ENCODE measurements around the gene CBX2. TPM values are rescaled to one million over a fixed set of nuclear protein-coding genes. Genes with fewer than 3 reads are reported as not detected.

Gene CBX2
- 5.7 TPM for total RNA-seq

- H3K27me3 ChIP-seq (ENCODE audit: control insufficient read depth in 3 of 3, insufficient read depth in 3 of 3, low read length in 3 of 3), result peaks cover 71 to 82% (median 81%) of the 10 kb centered on the region in 3 donors
- H3K4me1 ChIP-seq (ENCODE audit: control insufficient read depth in 3 of 3, insufficient read depth in 3 of 3, low read length in 3 of 3), result peaks cover 4 to 9% (median 8%) of the 10 kb centered on the region in 3 donors
- no peaks in the 10 kb centered on the region for H3K36me3 ChIP-seq (ENCODE audit: control insufficient read depth in 3 of 3, insufficient read depth in 3 of 3, low read length in 3 of 3)
- no peak within 1 kb of the TSS for H3K9ac ChIP-seq (ENCODE audit: low read depth in 1 of 3, low read length in 3 of 3)
- H3K9me3 ChIP-seq (ENCODE audit: control insufficient read depth in 3 of 3, low read length in 3 of 3), result no peaks in the 10 kb centered on the region
- H3K27ac ChIP-seq (ENCODE audit: low read depth, low read length), result peak within 1 kb of the TSS; percentile 25
- peak within 1 kb of the TSS; percentile 24 to 67 (median 52) for H3K4me3 ChIP-seq (ENCODE audit: low read length in 3 of 3)
Observed at GRCh38 chr17:79777894-79778503, at the start of gene CBX2. Gene CBX2 (plus strand): TSS chr17:79778148. CDS start chr17:79778236, 88 bp downstream.

DNA sequence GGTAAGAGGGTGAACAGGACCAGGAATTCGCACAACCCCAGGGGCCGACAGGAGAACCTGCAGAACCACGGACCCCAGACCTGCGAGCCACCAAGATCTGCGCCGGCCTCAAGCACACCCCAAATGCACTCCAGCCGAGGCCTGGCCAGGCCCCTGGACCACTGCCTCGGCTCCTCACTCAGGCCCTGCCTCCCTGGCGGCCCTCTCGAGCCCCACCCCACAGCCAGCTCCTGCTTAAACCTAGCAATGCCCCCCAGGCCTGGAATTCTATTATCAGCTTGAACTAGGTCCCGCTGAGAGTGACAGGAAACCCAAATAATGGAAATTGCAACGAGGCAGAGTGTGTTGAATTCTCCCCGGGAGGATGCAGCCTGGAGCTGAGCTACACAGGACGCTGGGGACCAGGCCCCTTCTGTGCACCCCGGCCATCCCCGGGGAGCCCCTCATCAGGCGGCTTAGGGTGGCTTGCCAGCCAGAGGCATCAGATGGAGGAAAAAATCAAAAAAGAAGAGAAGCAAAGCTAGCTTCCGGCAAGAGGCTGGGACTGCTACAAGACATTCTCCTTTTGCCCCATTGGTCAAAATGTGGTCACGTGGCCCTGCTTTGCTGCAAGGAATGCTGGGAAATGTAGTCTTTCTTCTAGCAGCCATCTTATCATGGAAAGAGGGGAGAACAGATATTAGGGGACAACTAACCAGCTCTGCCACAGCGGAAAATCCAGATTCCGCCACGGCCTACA lies 49.6 kb upstream of the CBX2 start:
- peaks cover 6 to 12% (median 10%) of the 10 kb centered on the region in 3 donors for H3K4me1 ChIP-seq (ENCODE audit: control insufficient read depth in 3 of 3, insufficient read depth in 3 of 3, low read length in 3 of 3)
- H3K9me3 ChIP-seq (ENCODE audit: control insufficient read depth in 3 of 3, low read length in 3 of 3), result no peaks in the 10 kb centered on the region
- peak overlapping the region; percentile 70 to 71 (median 71) for H3K4me3 ChIP-seq (ENCODE audit: low read length in 3 of 3)
- no peak overlapping the region for H3K27ac ChIP-seq (ENCODE audit: low read depth, low read length)
- no peaks in the 10 kb centered on the region for H3K27me3 ChIP-seq (ENCODE audit: control insufficient read depth in 3 of 3, insufficient read depth in 3 of 3, low read length in 3 of 3)
- H3K36me3 ChIP-seq (ENCODE audit: control insufficient read depth in 3 of 3, insufficient read depth in 3 of 3, low read length in 3 of 3), result no peaks in the 10 kb centered on the region
- H3K9ac ChIP-seq (ENCODE audit: low read depth in 1 of 3, low read length in 3 of 3), result peak overlapping the region in 2 of 3 donors; percentile 14 to 33

DNA sequence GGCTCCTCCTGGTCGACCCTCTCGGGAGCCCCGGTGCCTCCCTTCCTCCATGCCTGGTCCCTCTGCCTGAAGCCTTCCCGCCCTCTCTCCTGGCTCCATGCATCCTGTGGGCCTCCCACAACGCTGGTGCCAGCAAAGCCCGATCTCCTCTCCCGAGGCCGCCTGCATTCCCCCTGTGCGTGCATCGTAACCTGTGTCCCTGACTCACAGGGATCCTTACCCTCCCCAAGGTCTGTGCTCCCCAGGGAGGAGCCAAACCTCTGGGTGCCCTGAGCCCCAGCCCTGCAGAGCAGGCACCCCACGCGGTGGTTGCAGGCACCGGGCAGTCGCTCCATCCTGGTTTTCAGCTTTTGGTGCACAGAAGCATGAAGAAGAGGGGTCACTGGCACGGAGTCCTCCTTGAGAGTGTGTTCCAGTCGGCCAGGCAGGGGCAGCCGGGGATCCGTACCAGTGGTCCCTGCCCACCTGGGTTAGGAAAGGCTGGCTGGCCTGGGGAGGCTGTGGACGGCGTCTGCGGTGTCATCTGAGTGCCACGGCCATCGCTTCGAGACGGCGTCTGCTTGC lies 49.0 kb upstream of the CBX2 start:
- Histone ChIP-seq H3K9ac (ENCODE audit: low read depth in 1 of 3, low read length in 3 of 3) (peak overlapping the region in 1 of 3 donors; percentile 33), H3K27me3 (ENCODE audit: control insufficient read depth in 3 of 3, insufficient read depth in 3 of 3, low read length in 3 of 3) (no peaks in the 10 kb centered on the region), H3K27ac (ENCODE audit: low read depth, low read length) (no peak overlapping the region), H3K36me3 (ENCODE audit: control insufficient read depth in 3 of 3, insufficient read depth in 3 of 3, low read length in 3 of 3) (no peaks in the 10 kb centered on the region), H3K4me1 (ENCODE audit: control insufficient read depth in 3 of 3, insufficient read depth in 3 of 3, low read length in 3 of 3) (peaks cover 6 to 14% (median 10%) of the 10 kb centered on the region in 3 donors), H3K9me3 (ENCODE audit: control insufficient read depth in 3 of 3, low read length in 3 of 3) (no peaks in the 10 kb centered on the region), H3K4me3 (ENCODE audit: low read length in 3 of 3) (peak overlapping the region; percentile 70 to 71 (median 71))

- Histone ChIP-seq H3K27ac (ENCODE audit: low read depth, low read length) (no peak overlapping the region), H3K9ac (ENCODE audit: low read depth in 1 of 3, low read length in 3 of 3) (no peak overlapping the region), H3K4me1 (ENCODE audit: control insufficient read depth in 3 of 3, insufficient read depth in 3 of 3, low read length in 3 of 3) (peaks cover 6 to 14% (median 10%) of the 10 kb centered on the region in 3 donors), H3K9me3 (ENCODE audit: control insufficient read depth in 3 of 3, low read length in 3 of 3) (no peaks in the 10 kb centered on the region), H3K4me3 (ENCODE audit: low read length in 3 of 3) (no peak overlapping the region), H3K27me3 (ENCODE audit: control insufficient read depth in 3 of 3, insufficient read depth in 3 of 3, low read length in 3 of 3) (no peaks in the 10 kb centered on the region), H3K36me3 (ENCODE audit: control insufficient read depth in 3 of 3, insufficient read depth in 3 of 3, low read length in 3 of 3) (no peaks in the 10 kb centered on the region)
Observed at GRCh38 chr17:79729761-79730160, 48.2 kb upstream of the CBX2 start.

GRCh38 chr17:79730437-79730768 lies 47.5 kb upstream of the CBX2 start:
- peaks cover 6 to 14% (median 10%) of the 10 kb centered on the region in 3 donors for H3K4me1 ChIP-seq (ENCODE audit: control insufficient read depth in 3 of 3, insufficient read depth in 3 of 3, low read length in 3 of 3)
- no peak overlapping the region for H3K27ac ChIP-seq (ENCODE audit: low read depth, low read length)
- H3K4me3 ChIP-seq (ENCODE audit: low read length in 3 of 3), result no peak overlapping the region
- H3K36me3 ChIP-seq (ENCODE audit: control insufficient read depth in 3 of 3, insufficient read depth in 3 of 3, low read length in 3 of 3), result no peaks in the 10 kb centered on the region
- peaks cover 0 to 2% (median 0%) of the 10 kb centered on the region in 3 donors for H3K27me3 ChIP-seq (ENCODE audit: control insufficient read depth in 3 of 3, insufficient read depth in 3 of 3, low read length in 3 of 3)
- no peaks in the 10 kb centered on the region for H3K9me3 ChIP-seq (ENCODE audit: control insufficient read depth in 3 of 3, low read length in 3 of 3)
- no peak overlapping the region for H3K9ac ChIP-seq (ENCODE audit: low read depth in 1 of 3, low read length in 3 of 3)

- Histone ChIP-seq H3K9ac (ENCODE audit: low read depth in 1 of 3, low read length in 3 of 3) (no peak within 1 kb of the TSS), H3K4me3 (ENCODE audit: low read length in 3 of 3) (no peak within 1 kb of the TSS), H3K27ac (ENCODE audit: low read depth, low read length) (no peak within 1 kb of the TSS), H3K36me3 (ENCODE audit: control insufficient read depth in 3 of 3, insufficient read depth in 3 of 3, low read length in 3 of 3) (no peaks in the 10 kb centered on the region), H3K9me3 (ENCODE audit: control insufficient read depth in 3 of 3, low read length in 3 of 3) (no peaks in the 10 kb centered on the region), H3K27me3 (ENCODE audit: control insufficient read depth in 3 of 3, insufficient read depth in 3 of 3, low read length in 3 of 3) (peaks cover 0 to 2% (median 0%) of the 10 kb centered on the region in 3 donors), H3K4me1 (ENCODE audit: control insufficient read depth in 3 of 3, insufficient read depth in 3 of 3, low read length in 3 of 3) (peaks cover 6 to 14% (median 10%) of the 10 kb centered on the region in 3 donors)
Observed at GRCh38 chr17:79730769-79731483, 47.0 kb upstream of the CBX2 start, which contains the start of gene ENPP7. Gene ENPP7 (plus strand): TSS chr17:79730943. CDS start chr17:79731140, 197 bp downstream.

- no peak overlapping the region for H3K9ac ChIP-seq (ENCODE audit: low read depth in 1 of 3, low read length in 3 of 3)
- no peaks in the 10 kb centered on the region for H3K36me3 ChIP-seq (ENCODE audit: control insufficient read depth in 3 of 3, insufficient read depth in 3 of 3, low read length in 3 of 3)
- H3K4me1 ChIP-seq (ENCODE audit: control insufficient read depth in 3 of 3, insufficient read depth in 3 of 3, low read length in 3 of 3), result peaks cover 6 to 14% (median 10%) of the 10 kb centered on the region in 3 donors
- no peak overlapping the region for H3K27ac ChIP-seq (ENCODE audit: low read depth, low read length)
- H3K4me3 ChIP-seq (ENCODE audit: low read length in 3 of 3), result no peak overlapping the region
- no peaks in the 10 kb centered on the region for H3K9me3 ChIP-seq (ENCODE audit: control insufficient read depth in 3 of 3, low read length in 3 of 3)
- peaks cover 5 to 12% (median 7%) of the 10 kb centered on the region in 3 donors for H3K27me3 ChIP-seq (ENCODE audit: control insufficient read depth in 3 of 3, insufficient read depth in 3 of 3, low read length in 3 of 3)
Observed at GRCh38 chr17:79732254-79732653, 45.7 kb upstream of the CBX2 start.

DNA sequence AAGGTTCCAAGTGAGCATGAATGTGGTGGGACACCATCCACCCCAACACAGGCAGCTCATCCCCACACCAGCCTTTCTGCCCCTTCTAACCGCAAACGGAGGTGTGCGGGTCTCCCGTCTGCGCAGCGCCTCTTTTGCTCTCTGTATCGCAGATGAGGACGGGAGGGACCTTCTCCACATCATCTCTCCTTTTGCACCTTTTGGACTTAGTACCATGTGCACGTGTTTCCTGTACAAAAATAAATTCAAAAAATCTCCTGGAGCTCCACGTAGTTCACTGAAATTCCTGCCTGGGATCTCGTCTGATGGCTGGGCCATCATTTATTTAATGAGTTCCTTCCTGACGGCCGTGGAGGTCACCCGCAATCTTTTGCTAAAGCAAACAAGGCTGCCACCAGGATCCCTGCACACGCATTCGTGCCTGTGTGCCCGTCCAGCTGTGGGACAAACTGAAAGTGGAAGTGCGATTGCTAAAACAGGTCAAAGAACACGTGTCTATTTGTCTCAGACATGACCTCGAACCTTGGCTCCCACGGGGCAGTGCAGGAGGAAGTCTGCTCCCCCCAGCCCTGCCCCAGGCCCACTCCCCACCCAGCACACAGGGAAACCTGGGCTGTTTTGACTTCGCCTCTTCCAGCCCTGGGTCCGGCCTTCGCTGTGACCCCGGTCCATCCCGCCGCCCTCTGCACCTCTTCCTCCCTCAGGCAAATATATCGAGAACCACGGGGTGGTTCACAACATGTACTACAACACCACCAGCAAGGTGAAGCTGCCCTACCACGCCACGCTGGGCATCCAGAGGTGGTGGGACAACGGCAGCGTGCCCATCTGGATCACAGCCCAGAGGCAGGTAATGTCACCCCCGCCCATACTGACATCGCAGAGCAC lies 44.9 kb upstream of the CBX2 start:
- peak overlapping the region; percentile 21 to 58 (median 52) for H3K4me3 ChIP-seq (ENCODE audit: low read length in 3 of 3)
- H3K9me3 ChIP-seq (ENCODE audit: control insufficient read depth in 3 of 3, low read length in 3 of 3), result no peaks in the 10 kb centered on the region
- H3K36me3 ChIP-seq (ENCODE audit: control insufficient read depth in 3 of 3, insufficient read depth in 3 of 3, low read length in 3 of 3), result no peaks in the 10 kb centered on the region
- H3K27me3 ChIP-seq (ENCODE audit: control insufficient read depth in 3 of 3, insufficient read depth in 3 of 3, low read length in 3 of 3), result peaks cover 9 to 19% (median 15%) of the 10 kb centered on the region in 3 donors
- H3K9ac ChIP-seq (ENCODE audit: low read depth in 1 of 3, low read length in 3 of 3), result peak overlapping the region in 1 of 3 donors; percentile 16
- H3K27ac ChIP-seq (ENCODE audit: low read depth, low read length), result no peak overlapping the region
- H3K4me1 ChIP-seq (ENCODE audit: control insufficient read depth in 3 of 3, insufficient read depth in 3 of 3, low read length in 3 of 3), result peaks cover 6 to 13% (median 10%) of the 10 kb centered on the region in 3 donors

DNA sequence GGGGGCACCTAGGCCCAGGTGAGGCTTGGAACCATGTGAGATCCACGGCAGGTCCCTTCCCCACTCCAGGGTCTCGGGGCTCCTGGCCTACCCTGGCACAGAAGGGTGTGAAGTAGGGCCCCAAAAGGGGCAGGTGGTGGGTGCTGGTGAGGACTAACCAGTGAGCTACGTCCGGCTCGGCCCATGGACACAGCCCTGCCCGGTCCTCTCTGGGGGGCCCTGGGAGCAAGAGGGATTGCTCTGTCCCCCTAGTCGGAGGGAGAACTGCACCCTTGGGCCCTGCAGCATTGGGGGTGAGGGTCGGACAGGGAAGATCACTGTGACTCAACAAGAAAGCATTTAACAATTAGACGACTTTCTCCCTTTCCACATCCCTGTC lies 44.3 kb upstream of the CBX2 start:
- Histone ChIP-seq H3K9me3 (ENCODE audit: control insufficient read depth in 3 of 3, low read length in 3 of 3) (no peaks in the 10 kb centered on the region), H3K27me3 (ENCODE audit: control insufficient read depth in 3 of 3, insufficient read depth in 3 of 3, low read length in 3 of 3) (peaks cover 11 to 26% (median 20%) of the 10 kb centered on the region in 3 donors), H3K4me3 (ENCODE audit: low read length in 3 of 3) (peak overlapping the region in 1 of 3 donors; percentile 58), H3K9ac (ENCODE audit: low read depth in 1 of 3, low read length in 3 of 3) (no peak overlapping the region), H3K4me1 (ENCODE audit: control insufficient read depth in 3 of 3, insufficient read depth in 3 of 3, low read length in 3 of 3) (peaks cover 6 to 9% (median 6%) of the 10 kb centered on the region in 3 donors), H3K36me3 (ENCODE audit: control insufficient read depth in 3 of 3, insufficient read depth in 3 of 3, low read length in 3 of 3) (no peaks in the 10 kb centered on the region), H3K27ac (ENCODE audit: low read depth, low read length) (no peak overlapping the region)

Data from skeletal muscle tissue (tissue), 4 donors.